GM12874 (cell line): ENCODE results near the gene APOL2.

Experiments used
- CTCF ChIP-seq: IDR thresholded peaks from 2 replicates; pipeline ENCODE4 v1.5.1; 2011; ENCODE audit warnings: low read depth, mild to moderate bottlenecking, control low read depth, low read length, moderate library complexity; ENCODE audit not compliant: insufficient read depth

The APOL2 gene

GRCh38 chr22:36267896-36268485 lies 28.7 kb upstream of the APOL2 start:
- TF ChIP-seq CTCF = no peak

- TF ChIP-seq CTCF = no peak
These were observed 27.7 kb upstream of the APOL2 start for GRCh38 chr22:36267058-36267457.

- no peak for TF ChIP-seq CTCF
These were observed 20.4 kb upstream of the APOL2 start for GRCh38 chr22:36259615-36260300.

GRCh38 chr22:36258701-36259614 lies 19.6 kb upstream of the APOL2 start:
- no peak for TF ChIP-seq CTCF

- no peak for TF ChIP-seq CTCF
These were observed 18.8 kb upstream of the APOL2 start for GRCh38 chr22:36257948-36258670.

- TF ChIP-seq CTCF = no peak
These were observed 18.0 kb upstream of the APOL2 start for GRCh38 chr22:36257308-36257707.

- no peak for TF ChIP-seq CTCF
These were observed 17.2 kb upstream of the APOL2 start for GRCh38 chr22:36256478-36256877.
